OCI-LY1 (cell line): ENCODE data around the gene LHFPL2.

Experiments used
- H2AFZ ChIP-seq: fragments of 200-600 bp; sonication (generic), shearing (Covaris generic); 2 replicates; pipeline ENCODE4 v1.6.0; 2014; ENCODE audit warnings: antibody characterized with exemption, mild to moderate bottlenecking, low read length
- H3F3A ChIP-seq: fragments of 200-600 bp; sonication (generic), shearing (Covaris generic); 2 replicates; pipeline ENCODE4 v1.6.0; 2014; ENCODE audit warnings: mild to moderate bottlenecking, antibody characterized with exemption, low read length, moderate library complexity; ENCODE audit not compliant: insufficient read depth
- H3K27ac ChIP-seq: fragments of 200-600 bp; sonication (generic); 2 replicates; pipeline ENCODE4 v1.5.1; 2014; ENCODE audit warnings: low read length, mixed run types, mild to moderate bottlenecking, low read depth; ENCODE audit not compliant: poor library complexity, severe bottlenecking
- H3K27me3 ChIP-seq: fragments of 200-600 bp; sonication (generic); 2 replicates; pipeline ENCODE4 v1.6.0; 2014; ENCODE audit warnings: antibody characterized with exemption, mild to moderate bottlenecking, low read length, moderate library complexity; ENCODE audit not compliant: insufficient read depth
- H3K36me3 ChIP-seq: fragments of 200-600 bp; sonication (generic); 2 replicates; pipeline ENCODE4 v1.6.1; 2014; ENCODE audit warnings: mild to moderate bottlenecking, antibody characterized with exemption, low read length, moderate library complexity, mixed read lengths; ENCODE audit not compliant: insufficient read depth
- H3K4me1 ChIP-seq: fragments of 200-600 bp; sonication (generic); 2 replicates; pipeline ENCODE4 v1.5.1; 2014; ENCODE audit warnings: mild to moderate bottlenecking, low read length, moderate library complexity; ENCODE audit not compliant: insufficient read depth, severe bottlenecking
- H3K4me2 ChIP-seq: fragments of 200-600 bp; sonication (generic), shearing (Covaris generic); 2 replicates; pipeline ENCODE4 v1.6.1; 2014; ENCODE audit warnings: low read length
- H3K4me3 ChIP-seq: fragments of 200-600 bp; sonication (generic); 2 replicates; pipeline ENCODE4 v1.5.1; 2014; ENCODE audit warnings: low read length, low read depth, mild to moderate bottlenecking, mixed read lengths; ENCODE audit not compliant: poor library complexity, severe bottlenecking
- H3K79me2 ChIP-seq: fragments of 200-600 bp; shearing (Covaris generic); 2 replicates; pipeline ENCODE4 v1.6.1; 2016; ENCODE audit warnings: mixed run types, low read length, mixed read lengths; ENCODE audit not compliant: insufficient read depth
- H3K9ac ChIP-seq: fragments of 200-600 bp; sonication (generic), shearing (Covaris generic); 2 replicates; pipeline ENCODE4 v1.6.1; 2014; ENCODE audit warnings: mild to moderate bottlenecking, low read length, mixed read lengths
- H3K9me2 ChIP-seq: fragments of 200-600 bp; sonication (generic), shearing (Covaris generic); 2 replicates; pipeline ENCODE4 v1.6.1; 2014; ENCODE audit warnings: low read depth, mild to moderate bottlenecking, low read length, mixed read lengths
- H3K9me3 ChIP-seq: fragments of 200-600 bp; shearing (Covaris generic); 2 replicates; pipeline ENCODE4 v1.6.1; 2014; ENCODE audit warnings: low read length, mixed read lengths
- H4K20me1 ChIP-seq: fragments of 200-600 bp; sonication (generic), shearing (Covaris generic); 2 replicates; pipeline ENCODE4 v1.6.0; 2016; ENCODE audit warnings: mild to moderate bottlenecking, low read length; ENCODE audit not compliant: insufficient read depth
- EZH2 ChIP-seq: fragments of 200-600 bp; sonication (generic), shearing (Covaris generic); IDR thresholded peaks from 2 replicates; pipeline ENCODE4 v1.8.0; 2017; ENCODE audit warnings: borderline replicate concordance, mixed run types, mild to moderate bottlenecking, antibody characterized with exemption, low read length, moderate library complexity, mixed read lengths
- TF ChIP-seq, protein P1 (sequence below): fragments of 200-600 bp; sonication (generic), shearing (Covaris generic); IDR thresholded peaks from 2 replicates; pipeline ENCODE4 v1.5.1; 2017; ENCODE audit warnings: mild to moderate bottlenecking, antibody characterized with exemption, low read length, moderate library complexity, mixed read lengths

Gene LHFPL2

GRCh38 chr5:78561261-78561660 lies 87.3 kb downstream of the LHFPL2 start:
- no peaks in the 10 kb centered on the region for H3K79me2 ChIP-seq
- H3K4me2 ChIP-seq, result no peak overlapping the region

GRCh38 chr5:78560000-78560855 lies 88.3 kb downstream of the LHFPL2 start:
- Histone ChIP-seq H2AFZ (no peak overlapping the region), H3F3A (no peaks in the 10 kb centered on the region), H3K27ac (no peak overlapping the region), H3K27me3 (no peaks in the 10 kb centered on the region), H3K9me3 (no peaks in the 10 kb centered on the region), H3K9ac (no peak overlapping the region), H3K9me2 (no peaks in the 10 kb centered on the region), H3K36me3 (peaks cover 37% of the 10 kb centered on the region), H3K4me2 (no peak overlapping the region), H3K4me1 (no peaks in the 10 kb centered on the region), H3K79me2 (no peaks in the 10 kb centered on the region), H4K20me1 (no peaks in the 10 kb centered on the region), H3K4me3 (no peak overlapping the region)
- TF ChIP-seq, protein P1, sequence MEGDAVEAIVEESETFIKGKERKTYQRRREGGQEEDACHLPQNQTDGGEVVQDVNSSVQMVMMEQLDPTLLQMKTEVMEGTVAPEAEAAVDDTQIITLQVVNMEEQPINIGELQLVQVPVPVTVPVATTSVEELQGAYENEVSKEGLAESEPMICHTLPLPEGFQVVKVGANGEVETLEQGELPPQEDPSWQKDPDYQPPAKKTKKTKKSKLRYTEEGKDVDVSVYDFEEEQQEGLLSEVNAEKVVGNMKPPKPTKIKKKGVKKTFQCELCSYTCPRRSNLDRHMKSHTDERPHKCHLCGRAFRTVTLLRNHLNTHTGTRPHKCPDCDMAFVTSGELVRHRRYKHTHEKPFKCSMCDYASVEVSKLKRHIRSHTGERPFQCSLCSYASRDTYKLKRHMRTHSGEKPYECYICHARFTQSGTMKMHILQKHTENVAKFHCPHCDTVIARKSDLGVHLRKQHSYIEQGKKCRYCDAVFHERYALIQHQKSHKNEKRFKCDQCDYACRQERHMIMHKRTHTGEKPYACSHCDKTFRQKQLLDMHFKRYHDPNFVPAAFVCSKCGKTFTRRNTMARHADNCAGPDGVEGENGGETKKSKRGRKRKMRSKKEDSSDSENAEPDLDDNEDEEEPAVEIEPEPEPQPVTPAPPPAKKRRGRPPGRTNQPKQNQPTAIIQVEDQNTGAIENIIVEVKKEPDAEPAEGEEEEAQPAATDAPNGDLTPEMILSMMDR, result no peak
- TF ChIP-seq EZH2, result no peak

More at GRCh38 chr5:78561261-78561660, 87.3 kb downstream of the LHFPL2 start:
- no peaks in the 10 kb centered on the region for H3K4me1 ChIP-seq
- TF ChIP-seq, protein P1, result no peak
- no peak for TF ChIP-seq EZH2
- no peaks in the 10 kb centered on the region for H4K20me1 ChIP-seq
- H3K27me3 ChIP-seq, result no peaks in the 10 kb centered on the region
- peaks cover 43% of the 10 kb centered on the region for H3K36me3 ChIP-seq
- no peak overlapping the region for H3K27ac ChIP-seq
- H3K9me3 ChIP-seq, result peaks cover 3% of the 10 kb centered on the region; the same call in 1 of the 2 replicates
- no peak overlapping the region for H3K4me3 ChIP-seq
- no peaks in the 10 kb centered on the region for H3K9me2 ChIP-seq
- no peak overlapping the region for H2AFZ ChIP-seq
- H3K9ac ChIP-seq, result no peak overlapping the region
- H3F3A ChIP-seq, result no peaks in the 10 kb centered on the region

DNA sequence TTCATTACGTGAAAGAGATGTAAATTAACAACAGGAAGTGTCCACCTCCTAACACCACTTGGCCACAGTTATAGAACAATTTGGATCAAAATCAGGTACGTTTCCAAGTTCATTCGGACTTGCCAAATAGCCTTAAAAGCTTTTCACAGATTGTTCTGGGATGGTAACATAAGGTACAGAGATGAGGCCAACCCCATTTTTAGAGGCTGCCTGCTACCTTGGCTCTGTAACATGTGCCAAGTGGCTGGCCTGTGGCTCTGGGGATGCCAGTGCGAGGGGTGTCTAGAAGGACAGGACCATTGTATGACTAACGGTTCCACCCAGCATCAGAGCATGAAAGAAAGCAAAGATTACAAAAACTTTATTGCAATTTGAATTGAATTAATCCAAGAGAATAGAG lies 91.0 kb downstream of the LHFPL2 start:
- no peaks in the 10 kb centered on the region for H3K9me2 ChIP-seq
- TF ChIP-seq, protein P1, result no peak
- no peak for TF ChIP-seq EZH2
- H3K4me3 ChIP-seq, result no peak overlapping the region
- H3K9ac ChIP-seq, result no peak overlapping the region
- H3K36me3 ChIP-seq, result peaks cover 20% of the 10 kb centered on the region; the same call in 1 of the 2 replicates
- no peaks in the 10 kb centered on the region for H3K79me2 ChIP-seq
- H3K4me1 ChIP-seq, result no peaks in the 10 kb centered on the region
- no peaks in the 10 kb centered on the region for H3F3A ChIP-seq
- no peaks in the 10 kb centered on the region for H3K27me3 ChIP-seq
- no peak overlapping the region for H3K27ac ChIP-seq
- no peaks in the 10 kb centered on the region for H3K9me3 ChIP-seq
- no peak overlapping the region for H2AFZ ChIP-seq
- no peaks in the 10 kb centered on the region for H4K20me1 ChIP-seq
- H3K4me2 ChIP-seq, result no peak overlapping the region
